ENCODE results near the gene MTG1.
"Not testable (repeated sequence)": the region's sequence is repeated elsewhere in the genome, so short reads cannot be mapped to it uniquely, and the experiment has no call there.

The MTG1 gene

DNA sequence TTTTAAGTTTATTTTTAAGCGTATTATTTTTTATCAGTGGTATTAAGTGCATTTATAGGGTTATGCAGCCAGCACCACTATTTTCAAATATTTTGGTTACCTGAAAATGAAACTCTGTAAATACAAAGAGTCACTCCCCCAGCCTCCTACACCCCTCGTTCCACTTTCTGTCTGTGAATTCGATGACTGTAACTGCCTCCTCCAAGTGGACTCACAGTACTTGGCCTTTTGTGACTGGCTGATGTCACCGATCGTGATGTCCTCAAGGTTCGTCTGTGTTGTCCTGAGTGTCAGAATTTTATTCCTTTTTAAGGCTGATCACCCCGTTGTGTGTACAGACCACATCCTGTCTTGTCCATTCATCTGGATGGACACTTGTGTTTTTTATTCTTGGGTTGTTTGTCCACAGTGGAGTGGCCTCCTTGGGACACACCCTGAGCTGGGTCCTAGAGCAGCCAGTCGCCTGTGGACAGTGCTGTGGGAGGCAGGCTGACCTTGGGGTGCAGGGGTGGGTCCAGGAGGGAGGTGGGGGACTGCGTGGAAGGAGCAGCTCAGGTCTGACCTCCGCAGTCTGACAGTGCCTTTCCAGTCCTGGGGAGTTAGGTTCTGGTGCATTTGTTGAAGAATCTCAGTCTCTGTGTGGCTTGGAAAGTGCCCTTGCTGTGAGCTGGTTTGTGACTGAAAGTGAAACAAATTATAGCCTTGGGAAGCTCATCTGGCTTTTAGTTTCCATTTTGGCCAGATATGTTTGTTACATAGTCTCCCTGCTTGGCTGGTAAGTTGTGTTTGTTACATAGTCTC, 6.9 kb downstream of the MTG1 start:
- no peak for DNase-seq (ENCODE audit: low read depth in 2 of 2)

GRCh38 chr10:133401500-133401899, 7.5 kb downstream of the MTG1 start:
- DNase-seq (ENCODE audit: low read depth in 2 of 2): no peak

DNA sequence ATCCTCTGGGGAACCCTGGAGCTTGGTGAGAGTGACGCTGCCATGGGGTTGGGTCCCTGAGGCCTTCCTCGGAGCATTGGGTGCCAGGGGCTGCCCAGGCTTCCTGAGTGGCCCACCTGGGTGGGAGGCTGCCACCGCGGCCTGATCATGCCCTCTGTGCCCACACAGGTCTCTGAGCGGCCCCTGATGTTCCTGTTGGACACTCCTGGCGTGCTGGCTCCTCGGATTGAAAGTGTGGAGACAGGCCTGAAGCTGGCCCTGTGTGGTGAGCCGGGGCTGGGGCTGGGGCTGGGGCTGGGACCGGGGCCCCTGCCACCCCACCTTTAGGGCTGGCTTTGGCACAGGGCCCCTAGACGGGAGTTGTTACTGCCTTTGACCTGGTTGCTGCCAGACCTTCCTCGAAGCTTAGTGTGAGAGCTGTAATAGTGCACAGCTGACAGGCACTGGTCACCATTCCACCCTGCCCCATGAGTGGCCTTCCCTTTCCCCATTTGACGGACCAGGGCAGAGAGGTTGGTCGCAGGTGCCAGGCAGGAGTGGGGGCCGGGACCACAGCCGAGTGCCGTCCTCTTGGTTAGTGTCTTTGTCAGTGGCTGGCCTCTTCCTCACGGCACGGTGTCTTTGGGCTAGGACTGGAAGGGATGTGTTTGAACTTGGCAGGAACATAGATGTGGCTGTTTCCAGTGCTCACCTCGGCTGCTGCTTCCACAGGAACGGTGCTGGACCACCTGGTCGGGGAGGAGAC, 8.2 kb downstream of the MTG1 start:
- DNase-seq (ENCODE audit: low read depth in 2 of 2): no peak

- no peak for DNase-seq (ENCODE audit: low read depth in 2 of 2)
Observed at GRCh38 chr10:133403359-133403758, 9.4 kb downstream of the MTG1 start.

- DNase-seq (ENCODE audit: low read depth in 2 of 2): no peak
Observed at GRCh38 chr10:133403784-133404183, 9.8 kb downstream of the MTG1 start.

DNA sequence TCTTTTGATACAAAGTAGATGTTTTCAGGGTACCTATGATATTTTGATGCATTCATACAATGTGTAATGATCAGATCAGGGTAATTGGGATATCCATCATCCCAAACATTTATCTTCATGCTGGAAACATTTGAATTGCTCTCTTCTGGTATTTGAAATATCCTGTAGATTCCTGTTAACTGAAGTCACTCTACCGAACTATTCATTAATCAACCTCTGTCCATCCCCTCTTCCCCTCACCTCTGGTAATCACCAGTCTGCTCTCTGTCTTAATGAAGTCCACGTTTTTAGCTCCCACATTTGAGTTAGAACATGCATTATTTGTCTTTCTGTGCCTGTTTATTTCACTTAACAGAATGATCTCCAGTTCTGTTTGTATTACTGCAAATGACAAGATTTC, 11.3 kb downstream of the MTG1 start:
- DNase-seq (ENCODE audit: low read depth in 2 of 2): no peak

- DNase-seq (ENCODE audit: low read depth in 2 of 2): no peak
Observed at GRCh38 chr10:133405844-133406527, 12.0 kb downstream of the MTG1 start.

DNA sequence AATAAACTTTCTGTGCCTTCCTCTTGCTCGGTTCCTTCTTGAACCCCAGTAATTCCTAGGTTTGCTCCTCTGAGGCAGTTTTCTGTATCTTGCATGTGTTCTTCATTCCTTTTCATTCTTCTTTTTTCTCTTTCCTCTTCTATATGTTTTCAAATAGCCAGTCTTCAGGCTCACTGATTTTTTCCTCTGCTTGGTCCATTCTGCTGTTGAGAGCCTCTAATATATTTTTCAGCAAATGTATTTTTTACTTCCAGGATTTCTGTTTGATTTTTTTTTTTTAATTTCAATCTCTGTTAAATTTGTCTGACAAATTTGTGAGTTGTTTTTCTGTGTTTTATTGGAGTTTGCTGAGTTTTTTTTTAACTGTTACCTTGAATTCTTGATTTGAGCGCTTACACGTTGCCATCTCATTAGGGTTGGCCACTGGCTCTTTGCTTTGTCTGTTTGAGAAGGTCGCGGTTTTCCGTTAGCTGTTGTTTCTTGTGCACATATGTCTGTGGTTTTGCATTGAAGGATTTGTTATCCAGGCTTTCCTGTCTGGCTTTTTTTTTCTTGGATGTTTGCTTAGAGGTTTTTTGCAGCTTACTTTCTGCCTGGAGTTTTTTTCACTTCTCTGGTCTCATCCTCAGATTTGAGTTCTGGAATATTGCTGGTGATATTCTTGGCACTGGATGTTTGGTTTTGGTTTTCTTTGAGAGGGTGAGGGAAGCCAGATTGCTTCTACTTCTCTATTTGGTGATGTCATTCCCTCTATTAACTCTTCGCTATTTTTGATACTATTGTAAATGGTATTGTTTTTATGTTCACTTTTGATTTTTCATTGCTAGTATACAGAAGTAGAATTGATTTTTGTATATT, 17.8 kb downstream of the MTG1 start:
- no peak for DNase-seq (ENCODE audit: low read depth in 2 of 2)

DNA sequence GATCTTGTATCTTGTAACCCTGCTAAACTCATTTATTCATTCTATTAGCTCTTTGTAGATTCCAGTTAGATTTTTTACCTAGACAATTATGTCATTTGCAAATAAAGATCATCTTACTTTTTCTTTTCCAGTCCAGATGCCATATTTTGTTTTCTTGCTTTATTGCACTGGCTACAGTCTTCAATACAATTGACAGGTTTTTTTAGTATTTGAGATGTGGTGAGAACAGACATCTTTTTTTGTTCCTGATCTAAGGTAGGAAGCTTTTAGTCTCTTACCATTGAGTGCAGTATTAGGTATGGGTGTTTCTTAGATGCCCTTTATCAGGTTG, 18.4 kb downstream of the MTG1 start:
- DNase-seq (ENCODE audit: low read depth in 2 of 2): no peak

DNA sequence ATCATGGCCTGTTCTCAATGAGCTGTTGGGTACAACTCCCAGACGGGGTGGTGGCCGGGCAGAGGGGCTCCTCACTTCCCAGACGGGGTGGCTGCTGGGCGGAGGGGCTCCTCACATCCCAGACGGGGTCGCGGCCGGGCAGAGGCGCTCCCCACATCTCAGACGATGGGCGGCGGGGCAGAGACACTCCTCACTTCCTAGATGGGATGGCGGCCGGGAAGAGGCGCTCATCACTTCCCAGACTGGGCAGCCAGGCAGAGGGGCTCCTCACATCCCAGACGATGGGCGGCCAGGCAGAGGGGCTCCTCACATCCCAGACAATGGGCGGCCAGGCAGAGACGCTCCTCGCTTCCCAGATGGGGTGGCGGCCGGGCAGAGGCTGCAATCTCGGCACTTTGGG, 20.4 kb downstream of the MTG1 start:
- not testable (repeated sequence) for DNase-seq (ENCODE audit: low read depth in 2 of 2)

- no peak for DNase-seq (ENCODE audit: low read depth in 2 of 2)
Observed at GRCh38 chr10:133415752-133416151, 21.8 kb downstream of the MTG1 start.

DNA sequence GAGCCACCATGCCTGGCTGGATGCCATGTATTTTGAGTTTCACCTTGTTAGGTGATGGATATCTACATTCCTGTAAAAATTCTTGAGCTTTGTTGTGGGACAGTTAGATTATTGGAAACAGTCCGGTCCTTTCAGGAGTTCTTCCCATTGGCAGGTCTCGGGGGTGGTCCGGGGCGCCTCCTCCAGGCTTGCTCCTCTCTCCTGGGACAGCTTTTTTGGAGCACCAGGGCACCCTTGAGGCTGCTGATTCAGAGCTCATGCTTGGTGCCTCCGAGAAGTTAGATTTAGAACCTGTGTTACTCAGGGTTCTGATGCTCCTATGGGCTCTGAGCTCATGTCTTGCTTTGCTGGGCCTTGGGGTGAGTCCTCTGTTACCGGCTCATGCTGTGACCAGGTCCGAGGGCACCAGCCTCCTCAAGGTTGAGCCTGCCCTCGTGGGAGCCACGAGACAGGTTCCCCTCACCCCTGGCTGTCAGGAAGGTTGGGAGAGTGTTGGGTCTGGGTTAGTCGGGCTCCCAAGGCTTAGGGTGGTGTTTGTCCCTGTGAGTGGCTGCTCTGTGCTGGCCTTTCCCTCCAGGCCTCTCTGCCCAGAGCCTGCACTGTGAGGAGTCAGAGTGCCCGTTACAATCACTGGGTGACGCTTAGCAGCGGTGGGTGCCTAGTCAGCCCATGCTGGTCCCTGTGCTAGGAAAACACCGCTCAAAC, 24.5 kb downstream of the MTG1 start:
- DNase-seq (ENCODE audit: low read depth in 2 of 2): no peak

DNA sequence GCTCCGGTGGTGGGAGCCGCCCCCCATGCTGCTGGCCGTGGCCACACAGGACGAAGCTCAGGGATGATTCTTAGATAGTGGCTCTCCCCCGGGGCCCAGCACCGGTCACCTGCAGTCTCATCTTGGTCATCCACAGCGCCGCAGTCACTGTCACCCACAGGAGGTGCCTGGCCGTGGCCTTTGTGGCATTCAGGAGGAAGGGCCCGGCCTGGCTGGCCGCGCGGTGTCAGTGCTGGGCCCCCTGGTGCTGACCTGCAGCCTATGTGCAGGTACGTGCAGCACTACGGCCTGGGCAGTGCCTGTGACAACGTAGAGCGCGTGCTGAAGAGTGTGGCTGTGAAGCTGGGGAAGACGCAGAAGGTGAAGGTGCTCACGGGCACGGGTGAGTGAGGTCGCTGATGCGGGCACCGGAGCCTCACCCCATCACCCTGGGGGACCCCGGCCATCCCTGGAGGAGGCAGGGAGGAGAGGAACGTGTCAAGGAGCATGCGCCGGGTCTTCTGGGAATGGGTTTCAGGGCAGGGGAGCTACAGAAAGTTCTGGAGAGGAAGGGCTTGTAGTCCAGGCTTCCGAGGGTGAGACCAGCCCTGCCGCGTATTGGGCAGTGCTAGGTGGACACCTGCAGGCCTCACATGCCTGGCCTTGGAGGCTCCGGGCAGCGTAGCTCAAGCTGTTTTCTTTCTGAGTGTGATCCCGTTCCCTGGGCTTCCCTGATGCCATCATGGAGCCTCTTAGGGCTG, 25.4 kb downstream of the MTG1 start:
- no peak for DNase-seq (ENCODE audit: low read depth in 2 of 2)

GRCh38 chr10:133420028-133420427, 26.1 kb downstream of the MTG1 start:
- DNase-seq (ENCODE audit: low read depth in 2 of 2): no peak

GRCh38 chr10:133420579-133420978, 26.6 kb downstream of the MTG1 start:
- no peak for DNase-seq (ENCODE audit: low read depth in 2 of 2)

- DNase-seq (ENCODE audit: low read depth in 2 of 2): no peak
Observed at GRCh38 chr10:133421336-133422222, 27.6 kb downstream of the MTG1 start.

DNA sequence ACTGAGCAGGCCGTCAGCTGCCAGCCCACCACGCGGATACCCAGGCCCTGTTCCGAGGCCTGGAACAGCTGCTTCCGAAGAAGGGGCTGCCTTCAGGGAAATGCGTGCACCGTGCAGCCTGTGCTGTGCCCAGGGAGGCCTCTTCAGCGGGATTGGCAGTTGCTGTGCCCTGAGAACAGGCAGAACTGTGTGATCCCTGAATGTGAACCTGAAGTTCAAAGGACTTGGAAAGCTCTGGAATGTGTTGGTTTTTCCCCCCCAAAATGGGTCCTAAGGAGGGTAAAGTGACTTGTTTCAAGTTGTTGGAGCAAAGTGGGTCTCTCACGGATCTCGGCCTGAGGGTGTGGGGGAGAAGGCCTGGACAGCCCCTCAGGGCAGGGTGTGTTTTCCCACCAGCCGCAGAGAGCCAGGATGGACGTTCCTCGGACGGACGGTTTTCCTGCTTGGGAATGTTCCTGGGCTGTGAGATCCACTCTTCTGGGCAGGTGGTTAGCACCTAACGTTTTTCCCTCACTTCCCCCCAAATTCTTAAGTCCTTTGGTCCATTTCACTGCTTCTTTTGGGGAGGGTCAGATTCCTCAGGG, 28.4 kb downstream of the MTG1 start:
- DNase-seq (ENCODE audit: low read depth in 2 of 2): no peak

DNA sequence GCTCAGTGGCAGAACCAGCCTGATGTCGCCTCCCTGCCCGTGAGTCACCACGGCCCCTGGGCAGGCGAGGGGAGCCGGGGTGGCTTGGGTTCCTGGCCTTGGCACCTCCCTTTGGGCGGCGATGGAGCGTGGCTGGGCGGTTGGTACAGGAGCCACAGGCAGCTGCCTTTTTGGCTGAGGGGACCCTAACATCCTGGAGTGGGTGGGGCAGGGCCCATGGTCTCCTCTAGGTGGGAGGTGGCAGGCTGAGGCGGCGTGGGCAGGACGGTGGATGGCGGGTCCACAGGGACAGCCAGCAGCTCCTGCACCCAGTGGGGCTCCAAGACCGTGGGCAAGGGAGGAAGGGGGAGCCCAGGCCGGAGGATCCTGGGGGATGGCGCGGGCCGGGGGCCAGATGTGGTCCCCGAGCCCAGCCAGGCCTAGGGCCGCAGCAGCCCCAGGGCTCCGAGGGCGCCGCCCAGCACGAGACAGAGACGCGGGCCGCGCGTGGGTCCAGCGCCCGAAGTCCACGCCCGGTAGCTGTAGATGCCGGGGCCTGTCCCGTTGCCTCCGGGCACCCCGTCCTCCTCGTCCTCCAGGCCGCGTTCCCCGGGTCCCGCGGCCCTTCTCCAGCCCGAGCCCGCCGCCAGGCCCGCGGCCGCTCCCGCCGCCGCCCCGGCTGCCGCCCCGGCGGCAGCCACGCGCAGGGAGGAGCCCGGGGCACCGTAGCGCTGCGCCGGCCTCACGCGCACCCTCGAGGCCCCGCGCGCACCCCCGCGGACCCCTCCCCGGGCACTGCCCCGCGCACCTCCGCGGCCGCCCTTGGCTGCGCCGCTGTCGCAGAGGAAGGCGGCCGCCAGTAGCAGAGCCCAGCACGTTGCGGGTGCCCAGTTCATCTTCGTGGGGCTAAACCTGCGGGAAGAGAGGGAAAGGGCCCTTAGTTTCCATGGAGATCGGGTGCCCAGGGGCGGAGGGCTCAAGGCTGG, 29.1 kb downstream of the MTG1 start:
- no peak for DNase-seq (ENCODE audit: low read depth in 2 of 2)

All from stimulated activated CD4-positive, alpha-beta T cell treated with anti-CD3 and anti-CD28 coated beads, Interleukin-1b, Interleukin-23, amount 100 ng/mL, for 1 hour (primary cell).